Measurements from ENCODE around the gene ZCCHC14. TPM values are rescaled to one million over a fixed set of nuclear protein-coding genes. Genes with fewer than 3 reads are reported as not detected.
"Not testable (repeated sequence)": the region's sequence is repeated elsewhere in the genome, so short reads cannot be mapped to it uniquely, and the experiment has no call there.

ZCCHC14 gene
- total and polyA plus RNA-seq, 2 of the 13 experiments (the other 11 are each of a cell fraction or from before 2014, with no cell fraction given), result 12.4 to 12.5 TPM

DNA sequence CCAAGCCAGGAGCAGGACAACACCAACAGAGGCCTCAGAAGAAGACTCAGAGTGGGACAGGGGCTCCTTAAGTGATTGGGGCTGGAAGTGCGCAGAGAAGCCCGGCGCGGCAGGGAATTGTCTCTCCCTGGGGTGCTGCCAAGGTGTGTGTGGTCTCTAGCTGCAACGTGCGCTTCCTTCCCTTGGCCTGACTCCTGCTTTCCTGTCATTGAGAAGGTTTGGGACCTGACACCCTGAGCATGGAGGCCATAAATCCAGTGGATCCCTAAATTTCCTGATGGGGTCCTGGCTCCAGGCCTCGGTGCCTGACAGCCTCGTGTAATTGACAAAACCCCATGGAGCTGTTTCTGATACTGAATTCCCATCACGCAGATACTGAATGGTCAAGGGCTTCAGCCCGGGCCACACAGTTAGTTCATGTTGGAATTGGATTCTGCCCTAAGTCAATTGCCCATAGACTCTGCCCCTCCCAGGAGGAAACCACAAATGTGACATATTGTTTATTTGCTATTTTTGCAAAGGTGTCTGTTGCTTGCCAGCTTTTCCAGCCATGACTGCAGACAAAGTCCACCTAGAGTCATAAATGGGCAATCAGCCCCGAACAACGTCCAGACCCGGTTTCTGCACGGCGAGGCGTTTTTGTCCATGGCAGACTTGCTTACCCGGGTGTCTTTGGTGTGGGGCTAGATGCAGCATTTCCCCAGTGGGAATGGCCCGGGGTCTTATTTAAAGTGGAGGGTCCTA lies 4.4 kb upstream of the ZCCHC14 start (continued):
- TF ChIP-seq, protein P1, sequence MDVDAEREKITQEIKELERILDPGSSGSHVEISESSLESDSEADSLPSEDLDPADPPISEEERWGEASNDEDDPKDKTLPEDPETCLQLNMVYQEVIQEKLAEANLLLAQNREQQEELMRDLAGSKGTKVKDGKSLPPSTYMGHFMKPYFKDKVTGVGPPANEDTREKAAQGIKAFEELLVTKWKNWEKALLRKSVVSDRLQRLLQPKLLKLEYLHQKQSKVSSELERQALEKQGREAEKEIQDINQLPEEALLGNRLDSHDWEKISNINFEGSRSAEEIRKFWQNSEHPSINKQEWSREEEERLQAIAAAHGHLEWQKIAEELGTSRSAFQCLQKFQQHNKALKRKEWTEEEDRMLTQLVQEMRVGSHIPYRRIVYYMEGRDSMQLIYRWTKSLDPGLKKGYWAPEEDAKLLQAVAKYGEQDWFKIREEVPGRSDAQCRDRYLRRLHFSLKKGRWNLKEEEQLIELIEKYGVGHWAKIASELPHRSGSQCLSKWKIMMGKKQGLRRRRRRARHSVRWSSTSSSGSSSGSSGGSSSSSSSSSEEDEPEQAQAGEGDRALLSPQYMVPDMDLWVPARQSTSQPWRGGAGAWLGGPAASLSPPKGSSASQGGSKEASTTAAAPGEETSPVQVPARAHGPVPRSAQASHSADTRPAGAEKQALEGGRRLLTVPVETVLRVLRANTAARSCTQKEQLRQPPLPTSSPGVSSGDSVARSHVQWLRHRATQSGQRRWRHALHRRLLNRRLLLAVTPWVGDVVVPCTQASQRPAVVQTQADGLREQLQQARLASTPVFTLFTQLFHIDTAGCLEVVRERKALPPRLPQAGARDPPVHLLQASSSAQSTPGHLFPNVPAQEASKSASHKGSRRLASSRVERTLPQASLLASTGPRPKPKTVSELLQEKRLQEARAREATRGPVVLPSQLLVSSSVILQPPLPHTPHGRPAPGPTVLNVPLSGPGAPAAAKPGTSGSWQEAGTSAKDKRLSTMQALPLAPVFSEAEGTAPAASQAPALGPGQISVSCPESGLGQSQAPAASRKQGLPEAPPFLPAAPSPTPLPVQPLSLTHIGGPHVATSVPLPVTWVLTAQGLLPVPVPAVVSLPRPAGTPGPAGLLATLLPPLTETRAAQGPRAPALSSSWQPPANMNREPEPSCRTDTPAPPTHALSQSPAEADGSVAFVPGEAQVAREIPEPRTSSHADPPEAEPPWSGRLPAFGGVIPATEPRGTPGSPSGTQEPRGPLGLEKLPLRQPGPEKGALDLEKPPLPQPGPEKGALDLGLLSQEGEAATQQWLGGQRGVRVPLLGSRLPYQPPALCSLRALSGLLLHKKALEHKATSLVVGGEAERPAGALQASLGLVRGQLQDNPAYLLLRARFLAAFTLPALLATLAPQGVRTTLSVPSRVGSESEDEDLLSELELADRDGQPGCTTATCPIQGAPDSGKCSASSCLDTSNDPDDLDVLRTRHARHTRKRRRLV (CRISPR knock-in tag; IDR thresholded peaks at IDR 0.05), result 0 out of 2 replicates have a peak, but pooled peaks have one; percentile 10
- TF ChIP-seq ZNF772 (CRISPR knock-in tag; IDR thresholded peaks at IDR 0.05), result peak; percentile 41; the same call in 1 of the 2 replicates
- TF ChIP-seq FOXC1 (CRISPR knock-in tag; IDR thresholded peaks at IDR 0.05; ENCODE audit: borderline replicate concordance), result peak; percentile 60; the same call in 1 of the 2 replicates
- 0 out of 2 replicates have a peak, but pooled peaks have one; percentile 35 for TF ChIP-seq ZNF317 (CRISPR knock-in tag; IDR thresholded peaks at IDR 0.05)
- peak; percentile 63; the same call in 1 of the 2 replicates for TF ChIP-seq MTERF4 (CRISPR knock-in tag; IDR thresholded peaks at IDR 0.05)
- peak; percentile 35; the same call in 1 of the 2 replicates for TF ChIP-seq NCOR1 (IDR thresholded peaks at IDR 0.05; ENCODE audit: borderline replicate concordance, low read length)
- not testable (repeated sequence) for TF ChIP-seq FOXA1 (IDR thresholded peaks at IDR 0.05)
- 0 out of 2 replicates have a peak, but pooled peaks have one; percentile 21 for TF ChIP-seq FOXA1 (CRISPR knock-in tag; IDR thresholded peaks at IDR 0.05)
- TF ChIP-seq FOXA3 (CRISPR knock-in tag; IDR thresholded peaks at IDR 0.05), result peak; percentile 68
- TF ChIP-seq RFXAP (CRISPR knock-in tag; IDR thresholded peaks at IDR 0.05; ENCODE audit: borderline replicate concordance), result 0 out of 2 replicates have a peak, but pooled peaks have one; percentile 28
- TF ChIP-seq, protein P2, sequence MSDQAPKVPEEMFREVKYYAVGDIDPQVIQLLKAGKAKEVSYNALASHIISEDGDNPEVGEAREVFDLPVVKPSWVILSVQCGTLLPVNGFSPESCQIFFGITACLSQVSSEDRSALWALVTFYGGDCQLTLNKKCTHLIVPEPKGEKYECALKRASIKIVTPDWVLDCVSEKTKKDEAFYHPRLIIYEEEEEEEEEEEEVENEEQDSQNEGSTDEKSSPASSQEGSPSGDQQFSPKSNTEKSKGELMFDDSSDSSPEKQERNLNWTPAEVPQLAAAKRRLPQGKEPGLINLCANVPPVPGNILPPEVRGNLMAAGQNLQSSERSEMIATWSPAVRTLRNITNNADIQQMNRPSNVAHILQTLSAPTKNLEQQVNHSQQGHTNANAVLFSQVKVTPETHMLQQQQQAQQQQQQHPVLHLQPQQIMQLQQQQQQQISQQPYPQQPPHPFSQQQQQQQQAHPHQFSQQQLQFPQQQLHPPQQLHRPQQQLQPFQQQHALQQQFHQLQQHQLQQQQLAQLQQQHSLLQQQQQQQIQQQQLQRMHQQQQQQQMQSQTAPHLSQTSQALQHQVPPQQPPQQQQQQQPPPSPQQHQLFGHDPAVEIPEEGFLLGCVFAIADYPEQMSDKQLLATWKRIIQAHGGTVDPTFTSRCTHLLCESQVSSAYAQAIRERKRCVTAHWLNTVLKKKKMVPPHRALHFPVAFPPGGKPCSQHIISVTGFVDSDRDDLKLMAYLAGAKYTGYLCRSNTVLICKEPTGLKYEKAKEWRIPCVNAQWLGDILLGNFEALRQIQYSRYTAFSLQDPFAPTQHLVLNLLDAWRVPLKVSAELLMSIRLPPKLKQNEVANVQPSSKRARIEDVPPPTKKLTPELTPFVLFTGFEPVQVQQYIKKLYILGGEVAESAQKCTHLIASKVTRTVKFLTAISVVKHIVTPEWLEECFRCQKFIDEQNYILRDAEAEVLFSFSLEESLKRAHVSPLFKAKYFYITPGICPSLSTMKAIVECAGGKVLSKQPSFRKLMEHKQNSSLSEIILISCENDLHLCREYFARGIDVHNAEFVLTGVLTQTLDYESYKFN (CRISPR knock-in tag; conservative IDR thresholded peaks at IDR 0.05), result peak; percentile 74
- TF ChIP-seq RXRB (CRISPR knock-in tag; IDR thresholded peaks at IDR 0.05; ENCODE audit: borderline replicate concordance), result peak; percentile 29; the same call in 1 of the 2 replicates
- TF ChIP-seq TFAP4 (IDR thresholded peaks at IDR 0.05; ENCODE audit: borderline replicate concordance, low read depth), result peak; percentile 22; the same call in 1 of the 2 replicates
- TF ChIP-seq, protein P3, sequence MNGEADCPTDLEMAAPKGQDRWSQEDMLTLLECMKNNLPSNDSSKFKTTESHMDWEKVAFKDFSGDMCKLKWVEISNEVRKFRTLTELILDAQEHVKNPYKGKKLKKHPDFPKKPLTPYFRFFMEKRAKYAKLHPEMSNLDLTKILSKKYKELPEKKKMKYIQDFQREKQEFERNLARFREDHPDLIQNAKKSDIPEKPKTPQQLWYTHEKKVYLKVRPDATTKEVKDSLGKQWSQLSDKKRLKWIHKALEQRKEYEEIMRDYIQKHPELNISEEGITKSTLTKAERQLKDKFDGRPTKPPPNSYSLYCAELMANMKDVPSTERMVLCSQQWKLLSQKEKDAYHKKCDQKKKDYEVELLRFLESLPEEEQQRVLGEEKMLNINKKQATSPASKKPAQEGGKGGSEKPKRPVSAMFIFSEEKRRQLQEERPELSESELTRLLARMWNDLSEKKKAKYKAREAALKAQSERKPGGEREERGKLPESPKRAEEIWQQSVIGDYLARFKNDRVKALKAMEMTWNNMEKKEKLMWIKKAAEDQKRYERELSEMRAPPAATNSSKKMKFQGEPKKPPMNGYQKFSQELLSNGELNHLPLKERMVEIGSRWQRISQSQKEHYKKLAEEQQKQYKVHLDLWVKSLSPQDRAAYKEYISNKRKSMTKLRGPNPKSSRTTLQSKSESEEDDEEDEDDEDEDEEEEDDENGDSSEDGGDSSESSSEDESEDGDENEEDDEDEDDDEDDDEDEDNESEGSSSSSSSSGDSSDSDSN (CRISPR knock-in tag; IDR thresholded peaks at IDR 0.05), result 0 out of 2 replicates have a peak, but pooled peaks have one; percentile 31
- 0 out of 2 replicates have a peak, but pooled peaks have one; percentile 48 for TF ChIP-seq ZNF790 (CRISPR knock-in tag; IDR thresholded peaks at IDR 0.05; ENCODE audit: borderline replicate concordance)

Data from HepG2 (cell line).